ENCODE measurements around the gene RAD18.

RAD18 gene

GRCh38 chr3:8909160-8909559 lies 54.1 kb downstream of the RAD18 start:
- DNase-seq (ENCODE audit: low spot score), result no peak
- H3K27ac ChIP-seq, result no peak overlapping the region
- no peak overlapping the region for H3K4me3 ChIP-seq
- TF ChIP-seq CTCF (IDR thresholded peaks at IDR 0.05), result no peak

- no peak for TF ChIP-seq CTCF (IDR thresholded peaks at IDR 0.05)
- Histone ChIP-seq H3K27ac (no peak overlapping the region), H3K4me3 (no peak overlapping the region)
- no peak for DNase-seq (ENCODE audit: low spot score)
Measured at GRCh38 chr3:8903191-8903590, 60.1 kb downstream of the RAD18 start.

- Histone ChIP-seq H3K4me3 (no peak overlapping the region), H3K27ac (no peak overlapping the region)
- no peak for DNase-seq (ENCODE audit: low spot score)
- TF ChIP-seq CTCF (IDR thresholded peaks at IDR 0.05), result no peak
Measured at GRCh38 chr3:8900869-8901268, 62.4 kb downstream of the RAD18 start.

DNA sequence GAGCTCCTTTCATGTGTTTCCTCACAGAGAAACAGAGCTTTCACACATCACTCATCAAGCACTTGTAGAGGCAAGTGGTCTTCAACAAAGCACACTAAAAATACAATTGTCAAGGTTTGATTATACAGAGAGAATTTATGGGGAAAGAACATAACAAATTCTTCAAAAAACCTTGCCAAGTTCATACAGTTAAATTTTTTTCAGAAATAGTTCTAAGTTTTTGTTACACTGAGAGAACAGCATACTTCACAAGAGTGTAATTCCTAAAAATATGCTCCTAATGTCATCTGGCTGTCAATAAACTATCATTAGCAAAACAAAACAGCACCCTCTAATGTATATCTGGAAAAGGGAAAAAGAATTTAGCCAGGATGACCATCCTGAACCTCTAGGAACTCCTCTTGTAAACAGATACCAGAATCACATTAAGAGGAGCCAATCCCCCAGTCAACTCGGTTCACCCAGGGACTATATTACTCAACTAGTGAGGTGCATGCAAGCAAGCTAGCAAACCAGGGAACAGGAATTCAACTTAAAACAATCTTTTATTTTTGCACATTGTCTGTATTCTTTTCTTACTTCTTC lies 63.3 kb downstream of the RAD18 start:
- Histone ChIP-seq H3K27ac (no peak overlapping the region), H3K4me3 (no peak overlapping the region)
- no peak for DNase-seq (ENCODE audit: low spot score)
- TF ChIP-seq CTCF (IDR thresholded peaks at IDR 0.05), result no peak

- Histone ChIP-seq H3K27ac (no peak overlapping the region), H3K4me3 (no peak overlapping the region)
- DNase-seq (ENCODE audit: low spot score), result no peak
- no peak for TF ChIP-seq CTCF (IDR thresholded peaks at IDR 0.05)
Measured at GRCh38 chr3:8895829-8896228, 67.4 kb downstream of the RAD18 start.

DNA sequence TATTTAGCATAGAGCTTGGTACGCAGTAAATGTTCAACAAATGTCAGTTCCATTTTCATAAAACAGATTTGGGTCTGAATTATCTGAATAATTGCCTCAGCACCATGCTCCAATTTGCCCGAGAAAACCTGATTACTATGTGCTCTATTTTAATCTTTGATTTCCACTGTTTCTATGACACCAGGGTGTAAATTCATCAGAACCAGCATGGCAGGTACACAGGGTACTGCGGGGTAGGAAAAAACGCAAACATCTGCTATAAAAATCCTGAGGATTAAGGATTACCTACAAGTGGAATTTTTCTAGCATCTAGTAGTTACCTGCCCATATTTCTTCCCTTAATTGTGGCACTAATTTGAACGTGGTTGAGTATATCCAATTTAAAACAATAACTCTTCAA lies 70.3 kb downstream of the RAD18 start:
- DNase-seq (ENCODE audit: low spot score), result no peak
- Histone ChIP-seq H3K27ac (no peak overlapping the region), H3K4me3 (no peak overlapping the region)
- TF ChIP-seq CTCF (IDR thresholded peaks at IDR 0.05), result no peak

DNA sequence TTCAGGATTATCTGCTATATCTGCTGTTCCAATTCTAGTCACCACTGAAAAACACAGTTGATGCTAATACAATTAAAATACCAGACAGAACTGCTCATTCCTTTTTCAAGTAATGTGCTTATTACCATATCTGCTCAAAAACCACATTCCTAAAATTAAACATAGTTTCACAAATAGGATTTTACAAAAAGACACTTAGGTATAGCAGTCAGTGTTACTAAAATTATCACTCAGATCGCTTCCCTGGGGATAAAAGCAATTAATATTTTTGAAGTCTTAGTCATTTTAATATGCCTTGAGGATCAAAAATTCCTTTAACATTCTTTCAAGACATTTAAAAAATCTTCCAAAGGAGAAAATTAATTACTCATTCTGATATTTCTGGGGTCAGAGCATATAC lies 71.5 kb downstream of the RAD18 start:
- H3K4me3 ChIP-seq, result no peak overlapping the region
- TF ChIP-seq CTCF (IDR thresholded peaks at IDR 0.05), result no peak
- DNase-seq (ENCODE audit: low spot score), result no peak
- no peak overlapping the region for H3K27ac ChIP-seq

Data from coronary artery (tissue), 2 donors.